ENCODE results near the gene MDH1B.
A peak's percentile ranks its signal among the peaks of the same experiment; 100 is the strongest.
"Not testable (repeated sequence)": the region's sequence is repeated elsewhere in the genome, so short reads cannot be mapped to it uniquely, and the experiment has no call there.

Gene MDH1B

DNA sequence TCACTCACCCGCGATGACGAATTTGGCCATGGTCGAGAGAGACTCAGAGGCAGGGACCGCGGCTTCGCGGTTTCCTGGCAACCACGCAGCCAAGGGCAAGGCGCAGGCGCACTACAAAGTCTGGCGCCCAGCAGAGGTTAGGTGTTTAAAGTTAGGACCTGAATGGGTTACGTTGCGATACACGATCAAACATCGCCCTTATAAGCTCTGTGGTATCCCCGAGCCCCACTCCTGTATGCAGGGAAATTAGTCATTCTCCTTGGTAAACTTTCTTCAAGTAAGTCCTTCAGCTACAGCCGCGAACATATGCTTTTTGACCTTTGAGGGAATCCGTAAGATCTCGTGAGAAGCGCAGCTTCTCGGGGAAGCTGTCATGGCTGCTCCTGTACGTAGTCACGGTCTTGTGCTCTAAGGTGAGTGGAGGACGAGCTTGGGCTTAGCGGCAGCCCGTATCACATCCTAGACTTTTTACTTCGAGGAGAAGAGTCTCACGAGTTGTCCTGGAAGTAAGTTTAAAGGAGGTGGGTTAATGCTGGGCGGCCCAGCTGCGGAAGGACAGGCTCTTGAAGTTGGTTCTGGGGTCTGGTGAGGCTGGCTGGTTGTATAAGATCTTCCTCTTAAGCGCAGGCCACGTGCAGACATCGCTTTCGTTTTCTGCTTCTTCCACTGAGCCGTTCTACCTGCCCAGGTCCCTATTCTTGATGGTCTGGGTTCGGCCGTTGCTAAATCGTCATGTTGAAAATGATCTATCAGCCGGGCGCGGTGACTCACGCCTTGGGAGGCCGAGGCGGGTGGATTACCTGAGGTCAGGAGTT, at the start of gene MDH1B, which contains the start of gene FASTKD2:
TSS of gene MDH1B (minus strand) at position 87 of the 815 bp plus-strand sequence. CDS start at position 30, 57 bp downstream.
TSS of gene FASTKD2 (plus strand) at position 365 of the 815 bp plus-strand sequence. CDS start 1,088 bp downstream, outside the sequence.
- peak; percentile 84 for DNase-seq

DNA sequence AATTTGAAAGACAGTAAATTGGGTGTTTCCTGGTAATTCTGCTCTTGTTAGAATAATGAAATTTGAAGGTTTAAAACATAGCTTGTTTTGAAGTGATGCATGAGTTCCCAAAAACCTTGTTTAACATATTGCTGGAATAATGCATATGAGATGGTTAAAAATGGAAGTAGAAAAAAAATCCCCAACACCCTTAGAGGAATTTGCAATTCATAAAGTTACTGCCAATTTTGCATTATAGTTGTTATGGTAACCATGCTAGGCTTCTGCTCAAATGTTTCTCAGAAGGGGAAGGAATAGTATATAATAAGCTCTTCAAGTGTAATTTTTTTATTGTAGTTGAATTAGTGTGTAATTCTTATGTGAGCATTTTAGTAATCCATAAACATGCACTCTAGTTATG, 49.4 kb upstream of the MDH1B start:
- DNase-seq: no peak

DNA sequence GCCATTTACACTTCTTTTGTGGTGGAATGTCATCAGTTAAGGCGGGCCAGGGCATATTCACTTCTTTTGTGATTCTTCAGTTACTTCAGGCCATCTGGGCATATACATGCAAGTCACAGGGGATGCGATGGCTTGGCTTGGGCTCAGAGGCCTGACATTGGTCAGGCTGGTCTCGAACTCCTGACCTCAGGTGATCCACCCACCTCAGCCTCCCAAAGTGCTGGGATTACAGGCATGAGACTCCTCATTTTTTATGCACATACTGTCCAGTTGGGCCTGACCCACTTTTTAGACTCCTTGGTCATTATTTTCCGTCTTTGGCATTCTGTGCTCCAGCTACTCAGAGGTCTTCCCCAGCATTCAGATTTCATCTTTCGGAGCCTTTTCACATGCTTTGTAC, 47.3 kb upstream of the MDH1B start:
- not testable (repeated sequence) for DNase-seq

DNA sequence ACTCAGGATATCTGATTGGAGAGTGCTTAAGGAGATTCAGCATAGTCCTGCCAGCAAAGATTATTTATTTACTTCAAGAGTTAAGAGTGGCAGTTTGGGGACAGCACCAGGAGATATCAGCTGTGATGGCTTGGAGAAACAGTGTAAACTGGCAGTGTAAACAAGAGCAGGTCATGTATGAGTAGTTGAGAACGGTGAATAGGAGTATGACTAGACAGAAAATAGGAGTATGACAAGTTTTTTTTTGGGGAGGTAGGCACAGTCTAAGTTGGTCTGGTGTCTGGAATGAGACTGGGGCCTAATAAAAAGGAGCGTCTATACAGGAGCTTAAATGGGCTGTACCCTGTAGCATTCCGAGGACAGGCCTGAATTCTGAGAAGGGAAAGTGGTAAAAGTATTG, 42.5 kb upstream of the MDH1B start:
- not testable (repeated sequence) for DNase-seq

DNA sequence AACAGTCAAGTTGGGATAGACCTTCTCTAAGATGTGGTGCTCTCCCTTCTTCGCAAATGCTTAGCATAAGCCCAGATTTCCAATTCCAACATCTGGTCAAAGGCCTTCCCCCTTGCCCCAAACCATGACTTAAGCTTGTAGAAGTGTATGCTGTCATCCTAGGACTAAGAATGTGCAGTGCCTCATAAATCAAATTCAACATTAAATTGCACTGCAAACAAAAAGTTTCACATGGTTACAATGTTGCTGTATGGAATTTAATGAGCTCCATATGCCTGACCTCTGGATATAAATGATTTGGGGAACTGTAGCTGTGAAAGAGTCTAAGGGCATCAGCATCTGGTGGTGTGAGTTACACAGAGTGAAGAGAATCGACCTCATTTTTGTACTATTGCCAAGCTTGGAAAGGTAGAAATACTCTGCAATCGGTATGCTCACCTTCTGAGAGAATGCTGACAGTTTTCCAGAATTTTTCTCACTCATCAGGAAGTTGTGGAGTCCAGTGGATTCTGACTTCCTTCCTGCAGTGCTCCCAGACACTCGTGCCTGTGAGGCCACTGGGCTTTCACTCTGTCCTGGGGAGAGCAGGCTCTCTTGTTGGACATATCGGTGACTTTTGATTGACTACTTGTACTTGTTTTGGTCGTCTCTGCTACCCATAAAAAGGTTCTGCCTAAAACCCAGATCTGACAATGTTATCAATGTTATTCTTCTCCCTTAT, 40.9 kb upstream of the MDH1B start:
- DNase-seq: peak; percentile 48

DNA sequence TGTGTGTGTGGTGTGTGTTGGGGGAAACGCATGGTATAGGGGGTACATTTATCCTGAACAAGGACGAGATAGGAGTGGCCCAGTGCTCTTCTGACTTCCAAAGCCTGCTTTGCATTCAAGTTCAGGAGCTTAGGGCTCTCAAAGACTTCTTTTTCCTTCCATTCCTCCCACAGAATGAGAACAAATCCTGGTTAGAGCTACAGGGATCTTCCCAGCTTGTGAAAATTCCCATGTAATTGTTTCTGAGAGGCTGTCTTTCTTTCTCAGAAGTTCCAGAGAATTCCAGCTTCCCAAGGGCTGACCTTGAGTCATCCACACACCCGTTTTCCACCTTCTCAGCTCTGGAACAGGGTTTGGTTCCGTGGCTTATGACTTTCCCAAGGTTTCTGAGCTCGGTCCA, 39.2 kb upstream of the MDH1B start:
- DNase-seq: no peak

DNA sequence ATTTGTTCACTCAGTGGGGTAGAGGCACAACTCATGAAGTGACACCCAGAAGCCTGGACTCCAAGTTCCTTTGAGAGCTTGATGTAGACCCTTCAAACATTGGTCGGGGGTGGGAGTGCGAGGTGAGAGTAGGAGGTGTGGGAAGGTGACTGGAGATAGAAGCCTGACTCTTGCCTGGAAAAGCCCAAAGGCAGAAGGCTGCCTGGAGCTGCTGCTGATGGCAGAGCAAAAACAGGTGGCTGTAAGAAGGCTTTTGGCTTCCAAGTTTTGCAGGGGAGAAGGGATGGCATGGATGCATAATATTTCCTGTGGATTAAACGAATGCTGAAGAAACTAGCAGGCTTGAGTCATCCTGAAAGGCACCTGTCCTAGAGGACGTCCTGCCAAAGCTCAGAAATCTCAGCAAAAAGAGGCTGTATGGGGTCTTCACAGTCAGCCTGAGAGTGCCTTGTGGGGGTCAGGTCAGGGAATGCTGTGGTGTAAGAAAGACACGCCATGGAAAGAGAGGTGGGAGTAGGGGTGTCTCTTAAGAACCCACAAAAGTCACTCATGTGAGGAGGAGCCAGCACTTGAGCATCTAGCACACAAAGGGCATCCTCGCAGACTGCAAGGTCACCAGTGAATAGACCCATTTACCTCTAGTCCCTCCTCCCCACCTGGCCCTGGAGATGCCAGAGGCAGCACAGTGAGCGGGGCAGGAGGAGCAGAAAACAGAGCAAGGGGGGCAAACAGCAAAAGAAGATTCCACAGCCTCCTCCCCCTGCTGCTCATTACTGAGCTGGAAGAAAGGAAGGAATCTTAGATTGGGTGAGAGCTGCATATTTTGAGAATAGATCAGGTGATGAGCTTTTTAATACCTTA, 37.8 kb upstream of the MDH1B start:
- DNase-seq: no peak

DNA sequence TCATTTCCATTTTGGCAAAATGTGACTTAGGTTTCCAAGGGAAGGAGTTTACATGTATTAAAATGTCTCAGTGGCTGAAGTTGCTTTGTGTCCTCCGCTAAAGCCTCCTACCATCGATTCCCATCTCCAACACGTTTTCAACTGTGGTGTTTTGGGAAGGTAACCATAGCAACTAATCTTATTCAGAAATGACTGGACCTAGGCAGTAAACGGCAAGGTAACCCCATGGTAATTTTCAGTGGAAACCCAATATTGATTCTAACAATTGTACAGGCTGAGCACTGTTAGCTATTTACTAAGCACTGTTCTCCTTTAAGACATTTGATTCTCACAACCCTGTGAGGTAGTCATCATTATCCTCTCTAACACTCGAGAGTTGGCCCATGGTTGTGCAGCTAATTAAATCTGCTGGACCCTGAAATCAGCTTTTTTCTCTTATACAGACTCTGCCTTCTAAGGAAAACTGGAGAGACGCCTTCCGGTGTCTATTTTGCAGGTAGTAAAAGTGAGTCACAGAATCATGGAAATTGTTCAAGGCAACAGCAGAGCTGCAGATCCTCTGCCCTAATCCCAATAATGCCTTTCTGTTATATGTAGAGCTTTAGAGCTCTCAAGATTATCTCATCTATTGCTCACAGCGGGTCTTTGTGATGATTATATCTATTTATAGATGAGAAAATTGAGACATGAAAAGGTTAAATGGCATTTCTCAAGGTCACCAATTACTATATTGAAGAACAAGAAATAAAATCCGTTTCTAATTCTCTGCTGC, 36.5 kb upstream of the MDH1B start:
- peak; percentile 71 for DNase-seq

DNA sequence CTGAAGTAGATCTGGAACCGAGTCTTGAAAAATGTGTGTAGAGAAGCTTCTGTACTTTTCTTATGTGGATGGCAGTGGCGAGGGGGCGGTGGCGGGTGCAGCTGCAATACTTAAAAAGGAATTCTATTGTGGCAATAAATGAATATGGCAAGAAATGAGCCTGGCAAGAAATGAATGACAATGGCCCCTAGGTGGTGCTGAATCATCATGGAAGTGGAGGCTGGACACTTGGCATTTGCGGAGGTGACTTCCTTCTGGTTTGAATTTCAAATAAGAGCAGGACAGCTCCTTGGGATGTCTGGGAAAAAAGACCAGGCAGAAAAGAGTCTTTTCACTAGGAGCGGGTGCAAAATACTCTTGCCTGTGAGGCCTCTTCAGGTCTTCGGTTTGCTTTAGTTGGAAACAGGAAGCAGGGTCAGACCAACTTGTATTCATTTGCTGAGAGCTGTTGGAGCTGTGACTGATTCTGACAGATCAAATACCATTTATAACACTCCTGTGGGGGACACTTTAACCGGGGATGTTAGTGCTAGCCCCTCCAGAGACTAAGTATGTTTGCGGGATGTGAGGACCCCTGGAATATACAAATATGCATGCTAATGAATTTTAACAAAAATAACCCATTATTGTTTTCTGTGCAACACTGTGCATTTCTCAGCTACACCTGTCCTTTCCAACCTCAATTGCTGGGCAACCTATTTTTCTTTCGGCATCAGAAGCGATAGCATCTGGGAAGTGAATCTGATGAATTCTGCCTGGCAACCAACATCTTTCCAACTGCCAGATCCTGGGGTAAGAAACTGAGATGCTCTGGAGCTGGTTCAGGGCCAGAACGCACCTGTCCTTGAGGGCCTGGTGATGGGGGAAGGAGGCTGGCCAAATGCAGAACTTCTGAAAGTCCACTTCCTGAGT, 35.6 kb upstream of the MDH1B start:
- DNase-seq: peak; percentile 74

DNA sequence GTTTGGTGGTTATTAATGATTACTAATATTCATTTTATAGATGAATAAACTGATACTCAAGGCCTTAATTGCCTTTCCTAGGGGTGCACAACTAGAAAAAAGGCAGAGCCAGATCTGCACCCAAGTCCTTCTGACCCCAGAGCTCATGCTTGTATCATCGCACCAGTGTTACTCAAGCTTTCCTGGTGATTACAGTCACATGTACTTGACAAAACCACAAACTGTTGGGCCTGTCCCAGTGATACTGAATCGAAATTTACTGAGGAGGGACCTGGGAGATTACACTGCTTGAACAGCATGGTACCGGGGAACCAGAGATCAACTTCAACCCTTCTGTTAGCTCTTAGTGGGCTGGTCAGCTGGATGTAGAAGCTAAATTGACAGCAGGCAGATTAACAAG, 34.0 kb upstream of the MDH1B start:
- DNase-seq: no peak

DNA sequence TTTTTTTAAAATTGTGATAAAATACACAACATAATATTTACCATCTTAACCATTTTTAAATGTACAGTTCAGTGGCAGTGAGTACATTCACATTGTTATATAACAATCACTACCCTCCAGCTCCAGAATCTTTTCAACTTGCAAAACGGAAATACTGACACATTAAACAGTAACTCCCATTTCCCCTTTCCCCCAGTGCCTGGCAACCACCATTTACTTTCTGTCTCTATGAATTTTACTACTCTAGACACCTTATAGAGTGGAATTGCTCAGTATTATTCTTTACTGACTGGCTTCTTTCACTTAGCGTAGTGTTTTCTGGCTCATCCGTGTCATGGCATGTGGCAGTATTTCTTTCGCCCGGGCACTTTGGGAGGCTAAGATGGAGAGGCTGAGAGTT, 32.9 kb upstream of the MDH1B start:
- no peak for DNase-seq

DNA sequence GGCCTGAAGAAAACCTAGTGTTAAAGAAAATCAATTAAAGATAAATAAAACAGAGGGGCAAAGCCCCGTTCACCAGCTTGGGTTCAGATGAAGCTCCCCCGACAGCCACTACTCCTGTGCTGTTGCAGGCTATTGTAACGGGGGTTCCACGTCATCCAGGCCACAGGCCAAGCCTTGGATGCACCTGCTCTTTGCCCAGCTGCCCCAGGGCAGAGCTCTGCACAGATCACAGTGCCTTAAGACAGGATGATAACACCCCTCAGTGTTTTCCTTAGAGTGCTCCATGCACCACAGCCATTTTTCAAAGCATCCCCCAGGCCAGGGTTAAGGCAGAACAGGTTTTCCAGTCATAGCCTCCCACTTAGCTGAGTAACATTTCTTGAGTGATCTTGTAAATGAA, 32.2 kb upstream of the MDH1B start:
- no peak for DNase-seq

DNA sequence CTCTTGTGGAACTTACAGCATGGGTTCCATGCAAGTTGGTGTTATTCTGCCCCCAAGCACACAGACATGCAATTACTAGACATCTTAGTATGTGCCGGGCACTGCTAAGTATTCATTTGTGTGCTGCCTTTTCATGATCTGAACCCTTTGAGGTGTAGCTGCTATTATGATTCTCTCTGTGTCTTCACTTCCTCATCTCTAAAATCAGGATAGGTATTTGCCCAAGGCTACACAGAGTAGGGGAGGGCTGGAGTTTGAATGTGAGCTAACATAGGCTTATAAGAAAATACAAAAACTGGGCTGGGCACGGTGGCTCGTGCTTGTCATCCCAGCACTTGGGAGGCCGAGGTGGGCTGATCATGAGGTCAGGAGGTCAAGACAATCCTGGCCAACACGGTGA, 27.5 kb upstream of the MDH1B start:
- no peak for DNase-seq

DNA sequence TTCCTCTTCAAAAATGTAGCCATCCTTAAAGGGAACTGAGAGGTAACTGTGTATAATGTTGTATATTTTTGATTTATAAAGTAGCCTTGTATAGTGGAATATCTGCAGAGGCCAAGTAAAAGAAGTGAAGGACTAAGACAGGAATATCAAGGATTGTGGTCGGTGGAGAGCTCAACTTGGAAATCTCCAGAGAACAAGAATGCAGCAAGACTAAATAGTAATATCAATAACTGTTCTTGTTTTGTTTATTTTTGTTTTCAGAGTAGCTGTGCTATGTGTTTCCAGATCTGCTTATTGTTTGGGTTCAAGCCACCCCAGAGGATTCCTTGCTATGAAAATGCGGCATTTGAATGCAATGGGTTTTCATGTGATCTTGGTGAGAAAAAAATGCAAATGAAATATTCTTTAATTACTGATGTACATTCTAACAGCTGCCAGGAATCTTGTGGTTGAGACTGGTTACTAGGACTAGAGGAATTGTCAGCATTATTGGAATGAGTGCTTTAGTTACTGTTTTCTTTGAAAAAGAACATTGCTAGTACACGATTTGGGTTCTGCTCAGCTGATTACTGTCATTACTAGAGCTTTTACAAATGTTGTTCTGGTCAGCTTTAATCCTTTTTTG, 25.3 kb upstream of the MDH1B start:
- DNase-seq: no peak

DNA sequence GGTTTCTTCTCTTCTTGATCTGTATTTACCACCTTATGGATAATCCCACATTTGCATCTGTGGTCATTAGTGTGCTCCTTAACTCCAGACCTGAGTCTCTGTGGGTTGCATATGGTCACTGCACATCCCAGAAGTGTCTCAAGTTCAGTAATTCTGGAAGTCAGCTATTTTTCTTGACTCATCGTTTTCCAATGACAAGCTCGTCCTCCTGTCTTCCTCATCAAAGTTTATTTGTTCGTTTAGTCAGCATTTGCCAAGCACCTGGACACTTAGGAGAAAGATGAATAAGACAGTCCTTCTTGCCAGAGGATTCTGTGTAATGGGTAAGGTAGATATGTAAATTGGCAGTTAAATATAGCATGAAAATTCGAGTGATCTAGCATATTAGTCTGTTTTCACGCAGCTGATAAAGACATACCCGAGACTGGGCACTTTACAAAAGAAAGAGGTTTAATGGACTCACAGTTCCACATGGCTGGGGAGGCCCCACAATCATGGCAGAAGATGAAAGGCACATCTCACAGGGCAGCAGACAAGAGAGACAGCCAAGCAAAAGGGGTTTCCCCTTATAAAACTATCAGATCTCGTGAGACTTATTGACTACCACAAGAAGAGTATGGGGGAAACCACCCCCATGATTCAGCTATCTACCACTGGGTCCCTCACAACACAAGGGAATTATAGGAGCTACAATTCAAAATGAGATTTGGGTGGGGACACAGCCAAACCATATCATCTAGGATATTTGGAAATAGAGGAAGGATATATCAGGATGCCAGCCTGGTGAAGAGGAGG, 19.6 kb upstream of the MDH1B start:
- no peak for DNase-seq

DNA sequence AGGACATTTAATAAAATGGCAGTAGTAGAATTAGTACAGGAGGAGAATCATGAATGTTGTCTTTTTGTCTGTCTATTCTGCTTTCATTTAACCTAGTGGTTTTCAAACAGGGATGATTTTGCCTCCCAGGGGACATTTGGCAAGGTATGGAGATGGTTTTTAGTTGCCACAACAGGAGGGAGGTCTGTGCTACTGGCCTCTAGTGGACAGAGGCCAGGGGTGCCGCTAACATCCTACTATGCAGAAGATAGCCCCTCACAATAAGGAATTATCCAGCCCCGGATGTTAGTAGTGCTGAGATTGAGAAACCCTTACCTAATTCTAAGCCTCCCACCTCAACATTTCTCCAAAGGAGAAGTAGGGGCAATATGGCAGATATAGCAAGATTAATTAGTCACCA, 18.6 kb upstream of the MDH1B start:
- DNase-seq: no peak

DNA sequence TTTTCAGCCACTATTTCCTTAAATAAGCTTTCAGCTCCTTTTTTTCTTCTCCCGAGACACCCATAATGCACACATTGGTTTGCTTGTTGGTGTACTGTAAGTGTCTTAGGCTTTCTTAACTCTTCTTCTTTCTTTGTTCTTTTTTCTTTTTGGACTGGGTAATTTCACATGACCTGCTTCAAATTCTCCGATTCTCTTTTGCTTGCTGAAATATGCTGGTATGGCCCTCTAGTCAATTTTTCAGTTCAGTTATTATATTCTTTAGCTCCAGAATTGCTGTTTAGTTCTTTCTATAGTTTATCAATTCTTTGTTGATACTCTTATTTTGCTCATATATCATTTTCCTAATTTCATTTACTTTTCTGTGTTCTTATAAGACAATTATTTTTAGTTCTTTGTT, 15.5 kb upstream of the MDH1B start:
- no peak for DNase-seq

DNA sequence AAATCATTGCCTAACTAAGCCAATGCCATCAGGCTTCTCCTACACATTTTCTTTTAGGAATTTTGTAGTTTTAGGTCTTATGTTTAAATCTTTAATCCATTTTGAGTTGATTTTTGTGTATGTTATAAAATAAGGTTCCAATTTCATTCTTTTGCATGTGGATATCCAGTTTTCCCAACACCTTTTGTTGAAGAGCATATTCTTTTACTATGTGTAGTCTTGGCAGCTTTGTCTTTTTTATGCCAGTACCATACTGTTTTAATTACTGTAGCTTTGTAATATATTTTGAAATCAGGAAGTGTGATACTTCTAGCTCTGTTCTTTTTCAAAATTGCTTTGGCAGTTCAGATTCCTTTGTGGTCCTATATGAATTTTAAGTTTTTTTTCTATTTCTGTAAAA, 11.3 kb upstream of the MDH1B start:
- no peak for DNase-seq

DNA sequence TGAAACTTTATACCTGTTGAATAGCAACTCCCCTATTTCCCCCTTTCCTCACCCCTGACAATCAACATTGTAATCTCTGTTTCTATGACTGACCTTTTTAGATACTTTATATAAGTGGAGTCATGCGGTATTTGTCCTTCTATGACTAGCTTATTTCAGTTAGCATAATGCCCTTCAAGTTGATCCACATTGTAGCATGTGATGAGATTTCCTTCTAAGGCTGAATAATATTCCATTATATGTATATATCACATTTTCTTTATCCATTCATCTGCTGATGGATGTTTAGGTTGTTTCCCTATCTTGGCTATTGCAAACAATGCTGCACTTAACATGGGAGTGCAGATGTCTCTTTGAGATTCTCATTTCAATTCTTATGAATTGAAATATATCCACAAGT, 9.7 kb upstream of the MDH1B start:
- no peak for DNase-seq

All from NCI-H446 treated with DMSO at 0.1 percent for 48 hours (cell line).